WTC11 (cell line): ENCODE data around the gene CEP170B.

Experiments
- ATF2 ChIP-seq: sonication (generic); formaldehyde crosslinking; IDR thresholded peaks from 2 replicates; pipeline ENCODE4 v1.8.1; 2022; ENCODE audit warnings: low read depth, missing genetic modification reagents, borderline replicate concordance
- ATF6 ChIP-seq: sonication (generic); formaldehyde crosslinking; IDR thresholded peaks from 2 replicates; pipeline ENCODE4 v1.8.1; 2023; ENCODE audit warnings: mild to moderate bottlenecking, missing genetic modification reagents
- CTCF ChIP-seq: fragments of 200-600 bp; IDR thresholded peaks from 2 replicates; pipeline ENCODE4 v1.8.0; 2022; ENCODE audit warnings: antibody characterized with exemption
- E2F4 ChIP-seq: sonication (generic); formaldehyde crosslinking; IDR thresholded peaks from 2 replicates; pipeline ENCODE4 v1.8.1; 2022; ENCODE audit warnings: low read depth, mild to moderate bottlenecking, moderate library complexity, missing genetic modification reagents, borderline replicate concordance
- FOXP4 ChIP-seq: sonication (generic); formaldehyde crosslinking; IDR thresholded peaks from 2 replicates; pipeline ENCODE4 v1.8.0; 2022; ENCODE audit warnings: mild to moderate bottlenecking, missing genetic modification reagents
- HMGXB4 ChIP-seq: sonication (generic); formaldehyde crosslinking; IDR thresholded peaks from 2 replicates; pipeline ENCODE4 v1.8.1; 2023; ENCODE audit warnings: mild to moderate bottlenecking, moderate library complexity, missing genetic modification reagents
- USF2 ChIP-seq: sonication (generic); formaldehyde crosslinking; IDR thresholded peaks from 2 replicates; pipeline ENCODE4 v1.8.1; 2023; ENCODE audit warnings: mild to moderate bottlenecking, missing genetic modification reagents, moderate library complexity

- TF ChIP-seq CTCF (no peak), FOXP4 (CRISPR knock-in tag) (no peak), USF2 (CRISPR knock-in tag) (no peak), E2F4 (CRISPR knock-in tag) (no peak), HMGXB4 (no peak), ATF6 (CRISPR knock-in tag) (no peak), ATF2 (CRISPR knock-in tag) (no peak)
Measured at GRCh38 chr14:104894331-104895206, 29.5 kb downstream of the CEP170B start.
